GM18868 (cell line): ENCODE data around the gene DMPK.
"Not testable (repeated sequence)": the region's sequence is repeated elsewhere in the genome, so short reads cannot be mapped to it uniquely, and the experiment has no call there.

ENCODE experiments used
- ATAC-seq: cut with Tn5 transposase; IDR thresholded peaks from one replicate; pipeline ENCODE4 v1.9.1; 2021; ENCODE audit warnings: mild to moderate bottlenecking, moderate library complexity; ENCODE audit not compliant: unreplicated experiment

The DMPK gene

DNA sequence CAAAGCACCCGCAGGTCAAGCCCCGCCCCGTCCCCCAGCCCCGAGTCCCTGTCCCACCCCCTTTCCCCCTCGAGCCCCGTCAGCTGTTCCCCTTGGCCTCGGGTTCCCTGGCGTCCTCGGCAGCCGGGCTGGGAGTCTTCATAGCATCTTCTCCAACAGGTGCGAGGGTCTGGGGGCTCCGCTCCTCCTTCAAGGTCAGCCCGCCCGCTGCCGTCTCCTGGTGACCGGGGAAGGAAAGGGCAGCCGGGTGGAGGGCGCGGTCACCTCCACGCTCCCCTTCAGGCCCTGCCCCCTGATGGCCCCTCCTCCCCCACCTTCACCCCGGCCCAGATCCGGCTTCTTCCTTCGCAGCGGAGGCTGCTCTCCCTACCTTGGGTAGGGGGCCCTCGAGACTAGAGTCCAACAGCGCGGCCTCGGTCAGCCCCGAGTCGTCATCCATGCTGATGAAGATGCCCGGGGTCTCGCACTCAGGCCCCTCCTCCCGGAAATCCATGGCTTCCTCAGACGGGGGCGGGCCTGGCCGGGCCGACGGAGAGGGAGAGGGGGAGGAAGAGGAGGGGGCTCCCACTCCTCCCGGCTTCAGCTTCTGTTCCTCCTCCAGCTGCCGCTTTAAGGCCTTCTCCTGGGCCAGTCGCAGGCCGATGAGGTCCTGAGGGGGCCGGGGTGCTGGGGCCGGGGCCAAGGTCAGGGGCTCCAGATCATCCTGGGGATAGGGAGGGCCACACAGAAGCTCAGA is 33.4 kb upstream of the DMPK start:
- no peak for ATAC-seq

DNA sequence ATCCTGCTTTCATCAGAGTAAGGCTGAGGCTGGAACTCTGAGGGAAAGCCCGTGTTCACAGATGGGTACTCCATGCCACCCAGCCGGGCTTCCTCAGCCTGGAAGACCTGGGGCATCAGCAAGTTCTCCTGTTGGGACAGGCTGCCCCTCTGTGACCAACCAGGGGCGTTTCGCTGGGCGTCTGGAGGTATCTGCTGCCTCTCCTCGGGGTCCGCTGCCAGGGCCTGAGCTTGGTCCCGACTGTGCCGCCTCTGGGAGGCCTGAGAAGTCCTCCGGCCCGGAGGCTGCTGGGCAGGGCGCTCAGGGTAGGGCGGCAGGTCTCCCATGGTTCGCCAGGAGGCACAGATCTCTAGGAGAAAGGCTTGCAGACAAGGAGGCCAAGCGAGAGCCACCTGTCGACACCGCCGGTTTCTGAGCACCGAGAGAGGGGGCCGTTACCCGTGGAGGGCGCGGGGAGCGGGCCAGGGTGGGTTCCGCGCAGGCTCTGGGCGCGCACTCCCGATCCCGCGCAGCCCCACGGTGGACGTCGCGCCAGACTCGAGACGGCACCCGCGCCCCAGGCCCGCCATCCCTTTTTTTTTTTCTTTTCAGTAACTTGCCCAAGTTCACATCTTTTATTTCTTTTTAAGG is 32.7 kb upstream of the DMPK start, which contains the start of gene RSPH6A:
Gene RSPH6A (minus strand): TSS at position 458 of the 630 bp plus-strand sequence. CDS start 132 bp downstream, at position 326.
- no peak for ATAC-seq

GRCh38 chr19:45814166-45814780 is 32.0 kb upstream of the DMPK start:
- ATAC-seq: no peak

- no peak for ATAC-seq
Measured at GRCh38 chr19:45812297-45812696, 30.0 kb upstream of the DMPK start.

DNA sequence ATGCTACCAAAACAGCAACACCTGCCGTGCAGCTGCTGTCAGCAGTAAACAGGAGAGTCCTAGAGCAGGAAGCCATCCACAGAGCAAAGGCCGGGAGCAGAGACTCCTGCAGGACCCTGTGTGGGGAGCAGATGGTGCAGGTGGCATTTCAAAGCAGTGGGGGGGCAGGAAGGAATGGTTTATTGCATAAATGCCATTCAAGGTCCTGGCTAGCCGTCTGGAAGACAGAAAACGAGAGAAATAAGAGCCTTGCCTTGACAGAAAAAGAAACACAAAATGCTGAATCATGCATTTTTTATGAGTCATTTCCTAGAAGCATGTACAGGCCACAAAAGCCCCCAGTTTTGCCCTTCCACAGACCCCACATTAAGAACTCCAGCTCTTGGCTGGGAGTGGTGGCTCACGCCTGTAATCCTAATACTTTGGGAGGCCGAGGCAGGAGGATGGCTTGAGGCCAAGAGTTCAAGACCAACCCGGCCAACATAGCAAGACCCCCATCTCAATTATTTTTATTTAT is 27.4 kb upstream of the DMPK start:
- ATAC-seq: no peak

GRCh38 chr19:45805719-45806118 is 23.4 kb upstream of the DMPK start:
- ATAC-seq: no peak

GRCh38 chr19:45804959-45805230 is 22.6 kb upstream of the DMPK start:
- ATAC-seq: no peak

GRCh38 chr19:45804140-45804958 is 22.1 kb upstream of the DMPK start:
- ATAC-seq: no peak

DNA sequence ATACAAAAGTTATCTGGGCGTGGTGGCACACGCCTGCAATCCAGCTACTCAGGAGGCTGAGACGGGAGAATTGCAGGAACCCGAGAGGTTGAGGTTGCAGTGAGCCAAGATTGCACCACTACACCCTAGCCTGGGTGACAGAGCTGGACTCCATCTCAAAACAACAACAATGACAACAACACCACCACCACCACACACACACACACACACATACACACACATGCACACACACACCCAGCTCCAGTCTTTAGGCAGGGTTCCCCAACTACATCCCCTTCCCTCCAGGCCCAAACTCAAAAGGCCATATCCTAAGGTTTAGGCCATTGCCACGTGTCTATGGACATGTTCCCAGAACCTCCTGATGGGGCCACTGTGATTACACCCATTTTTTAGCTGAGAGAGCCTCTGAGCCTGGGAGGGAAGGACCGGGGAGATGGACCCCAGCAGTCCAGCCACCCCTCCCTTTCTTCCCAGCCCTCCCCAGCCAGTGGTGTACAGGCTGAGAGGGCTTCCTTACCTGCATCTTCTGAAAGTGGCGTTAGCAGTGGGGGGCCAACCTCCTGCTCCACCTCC is 19.4 kb upstream of the DMPK start:
- no peak for ATAC-seq

- no peak for ATAC-seq
Measured at GRCh38 chr19:45800070-45800553, 17.8 kb upstream of the DMPK start.

GRCh38 chr19:45799541-45799940 is 17.3 kb upstream of the DMPK start:
- ATAC-seq: not testable (repeated sequence)

DNA sequence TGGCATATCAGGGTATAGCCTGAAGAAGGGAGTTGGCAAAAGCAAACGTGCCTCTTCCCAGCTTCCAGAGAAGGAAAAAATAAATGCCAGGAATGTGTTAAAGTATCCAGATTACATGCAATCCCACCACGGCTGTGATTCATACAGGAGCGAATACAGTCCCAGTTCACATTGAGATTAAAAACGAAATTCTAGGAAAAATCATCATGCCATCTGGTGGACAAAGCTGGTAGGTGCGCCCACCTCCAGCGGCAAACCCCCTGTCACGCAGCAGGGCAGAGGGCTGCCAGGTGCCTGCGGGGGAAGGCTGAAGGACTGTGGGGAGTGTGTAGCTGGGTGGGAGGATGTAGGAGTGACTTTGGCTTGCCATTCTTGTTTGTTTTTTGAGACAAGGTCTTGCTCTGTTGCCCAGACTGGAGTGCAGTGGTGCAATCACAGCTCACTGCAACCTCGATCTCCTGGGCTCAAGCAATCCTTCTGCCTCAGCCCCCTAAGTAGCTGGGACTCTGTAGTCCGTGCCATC is 16.8 kb upstream of the DMPK start:
- no peak for ATAC-seq

DNA sequence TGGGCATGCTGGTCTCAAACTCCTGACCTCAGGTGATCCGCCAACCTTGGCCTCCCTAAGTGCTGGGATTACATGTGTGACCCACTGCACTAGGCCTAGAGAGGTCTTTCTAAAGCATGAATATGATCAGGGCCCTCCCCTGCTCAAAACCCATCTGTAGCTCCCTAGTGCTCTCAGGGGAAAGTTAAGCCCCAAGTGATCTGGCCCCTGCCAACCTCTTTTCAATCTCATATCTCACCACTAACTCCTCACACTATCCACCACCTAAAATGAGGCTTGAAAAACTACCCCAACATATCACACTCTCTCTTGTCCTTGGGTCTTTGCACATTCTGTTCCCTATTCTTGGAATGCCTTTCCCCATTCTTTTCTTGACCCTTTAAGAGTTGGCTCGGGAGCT is 12.3 kb upstream of the DMPK start:
- no peak for ATAC-seq

DNA sequence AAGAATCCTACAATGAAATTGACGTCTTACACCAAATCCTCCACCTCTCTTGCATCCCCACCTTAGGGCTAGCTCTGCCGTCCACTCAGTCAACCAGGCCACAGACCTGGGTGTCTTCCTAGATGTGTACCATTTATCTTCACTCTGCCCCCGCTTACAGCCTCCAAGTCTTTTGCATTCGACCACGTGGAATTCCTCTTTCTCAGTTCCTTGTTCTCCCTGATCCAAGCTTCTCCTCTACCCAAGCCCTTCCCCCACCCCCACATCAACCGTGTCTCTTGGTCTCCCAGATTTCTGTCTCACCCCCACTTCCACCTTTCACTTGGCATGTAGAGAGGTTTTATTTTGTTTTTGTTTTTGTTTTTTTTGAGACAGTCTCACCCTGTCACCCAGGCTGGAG is 11.6 kb upstream of the DMPK start:
- no peak for ATAC-seq

DNA sequence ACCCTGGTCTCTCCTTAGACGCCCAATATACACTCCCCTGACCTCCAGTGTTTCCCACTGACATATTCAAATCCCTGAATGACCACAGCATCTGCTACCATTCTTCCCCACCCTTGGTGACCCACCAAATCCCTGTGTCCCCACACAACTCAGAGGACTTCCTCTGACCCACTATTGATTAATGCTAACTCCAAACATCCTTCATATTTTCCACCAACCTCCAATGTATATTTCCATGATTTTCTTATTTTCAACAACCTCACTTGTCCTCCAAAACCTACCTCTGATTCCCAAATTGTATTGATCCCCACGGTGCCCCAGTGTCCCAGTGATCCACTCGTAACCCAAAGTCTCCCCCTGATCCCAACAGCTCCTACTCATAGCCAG is 10.9 kb upstream of the DMPK start:
- no peak for ATAC-seq

GRCh38 chr19:45792470-45793177 is 10.3 kb upstream of the DMPK start, which contains the start of gene DMWD:
TSS of gene DMWD (minus strand) at chr19:45792845. CDS start at chr19:45792756, 89 bp downstream.
- peak; percentile 91 for ATAC-seq

- ATAC-seq: no peak
Measured at GRCh38 chr19:45791744-45792469, 9.6 kb upstream of the DMPK start.

DNA sequence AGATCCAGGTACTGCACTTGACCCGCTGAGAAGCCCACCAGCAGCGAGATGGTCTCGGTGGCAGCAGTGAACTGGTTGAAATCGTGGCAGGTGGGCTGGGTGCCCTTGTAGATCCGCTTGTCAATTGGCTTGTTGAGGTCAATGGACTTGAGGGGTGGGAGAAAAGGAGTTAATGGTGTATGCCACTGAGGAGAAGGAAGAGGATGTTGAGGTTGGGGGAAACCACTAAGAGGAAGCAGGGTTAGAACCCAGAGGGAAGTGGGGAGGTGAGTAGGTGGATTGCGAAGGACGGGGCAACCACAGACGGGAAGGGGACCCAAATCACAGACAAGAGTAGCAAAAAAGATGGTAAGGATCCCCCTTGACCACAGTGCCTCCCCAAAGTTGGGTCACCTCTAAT is 8.7 kb upstream of the DMPK start:
- no peak for ATAC-seq
